ENCODE results near the gene MUS81.

DNA sequence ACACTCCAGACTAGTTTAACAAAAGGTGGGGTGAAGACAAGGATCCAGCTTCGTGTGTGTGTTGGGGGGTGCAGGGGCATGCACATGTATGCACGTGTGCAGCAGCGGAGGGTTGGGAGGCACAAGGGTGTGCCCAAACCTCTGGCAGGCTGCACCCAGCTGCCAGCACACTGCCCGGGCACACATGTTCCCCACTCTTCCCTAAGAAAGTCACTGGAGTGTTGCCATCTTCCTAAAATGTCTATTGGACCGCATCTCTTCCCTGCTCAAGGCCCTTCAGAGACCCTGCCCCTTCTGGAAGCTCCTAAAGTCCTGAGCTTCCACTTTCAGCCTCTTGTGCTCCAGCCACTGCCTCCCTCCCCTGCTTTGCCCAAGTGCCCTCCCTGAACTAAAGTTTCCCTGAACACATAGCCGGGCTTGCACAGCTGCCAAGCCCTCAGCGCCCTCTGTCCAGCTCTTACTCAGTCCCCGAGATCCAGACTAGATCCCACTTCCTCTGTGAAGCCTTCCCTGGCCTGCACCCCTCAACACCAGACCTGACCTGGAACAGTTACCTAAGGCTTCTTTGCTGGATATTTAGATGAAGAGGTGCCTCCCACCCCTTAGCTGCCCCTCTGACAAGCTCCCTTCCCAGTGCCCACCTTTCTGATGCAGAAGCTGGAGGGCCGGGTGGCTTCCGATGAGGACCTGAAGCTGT lies 8.3 kb upstream of the MUS81 start:
- TF ChIP-seq POLR2AphosphoS5 (IDR thresholded peaks at IDR 0.05; ENCODE audit: low read depth), result no peak; the same call in 1 of the 2 replicates
- TF ChIP-seq, protein P1, sequence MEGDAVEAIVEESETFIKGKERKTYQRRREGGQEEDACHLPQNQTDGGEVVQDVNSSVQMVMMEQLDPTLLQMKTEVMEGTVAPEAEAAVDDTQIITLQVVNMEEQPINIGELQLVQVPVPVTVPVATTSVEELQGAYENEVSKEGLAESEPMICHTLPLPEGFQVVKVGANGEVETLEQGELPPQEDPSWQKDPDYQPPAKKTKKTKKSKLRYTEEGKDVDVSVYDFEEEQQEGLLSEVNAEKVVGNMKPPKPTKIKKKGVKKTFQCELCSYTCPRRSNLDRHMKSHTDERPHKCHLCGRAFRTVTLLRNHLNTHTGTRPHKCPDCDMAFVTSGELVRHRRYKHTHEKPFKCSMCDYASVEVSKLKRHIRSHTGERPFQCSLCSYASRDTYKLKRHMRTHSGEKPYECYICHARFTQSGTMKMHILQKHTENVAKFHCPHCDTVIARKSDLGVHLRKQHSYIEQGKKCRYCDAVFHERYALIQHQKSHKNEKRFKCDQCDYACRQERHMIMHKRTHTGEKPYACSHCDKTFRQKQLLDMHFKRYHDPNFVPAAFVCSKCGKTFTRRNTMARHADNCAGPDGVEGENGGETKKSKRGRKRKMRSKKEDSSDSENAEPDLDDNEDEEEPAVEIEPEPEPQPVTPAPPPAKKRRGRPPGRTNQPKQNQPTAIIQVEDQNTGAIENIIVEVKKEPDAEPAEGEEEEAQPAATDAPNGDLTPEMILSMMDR (IDR thresholded peaks at IDR 0.05; ENCODE audit: insufficient read depth, low read length), result no peak

Measured in HL-60 (cell line).